Natural killer cell (primary cell): Measurements from ENCODE around the gene MSGN1. TPM values are rescaled to one million over a fixed set of nuclear protein-coding genes. Genes with fewer than 3 reads are reported as not detected.

ENCODE experiments used
- ATAC-seq, 3 donors: fragments of 150-1000 bp in 2 of 3; fragments of 200-7000 bp in 1 of 3; cut with Tn5 transposase; 1 replicate in 1 of 3; 2 replicates in 2 of 3; pipeline ENCODE4 v1.10.0; 2021; ENCODE audit warnings: mild to moderate bottlenecking in 2 of 3, moderate library complexity in 2 of 3
- DNase-seq, 2 donors: peaks; one replicate each; pipeline versions ENCODE4 v3.0.0 to v3.0.0-alpha.2; 2013 to 2021; ENCODE audit warnings: mixed read lengths in 1 of 2
- H3K27ac ChIP-seq: one replicate; pipeline ENCODE4 v1.5.1; 2013; ENCODE audit warnings: mild to moderate bottlenecking, low read length
- H3K27me3 ChIP-seq: one replicate; pipeline ENCODE4 v1.6.1; 2013; ENCODE audit warnings: low read length; ENCODE audit not compliant: control insufficient read depth, insufficient read depth
- H3K36me3 ChIP-seq: one replicate; pipeline ENCODE4 v1.6.1; 2013; ENCODE audit warnings: low read length; ENCODE audit not compliant: control insufficient read depth, insufficient read depth
- H3K4me1 ChIP-seq: one replicate; pipeline ENCODE4 v1.6.1; 2013; ENCODE audit warnings: low read length; ENCODE audit not compliant: control insufficient read depth, insufficient read depth
- H3K4me3 ChIP-seq: one replicate; pipeline ENCODE4 v1.5.1; 2013; ENCODE audit warnings: low read length
- H3K9me3 ChIP-seq: one replicate; pipeline ENCODE4 v1.6.1; 2013; ENCODE audit warnings: low read length; ENCODE audit not compliant: control insufficient read depth, insufficient read depth
- H3K27ac Mint-ChIP-seq, 2 donors: one replicate each; pipeline ENCODE4 v1.8.0; 2022; ENCODE audit warnings: mild to moderate bottlenecking in 2 of 2, mixed read lengths in 2 of 2, moderate library complexity in 1 of 2
- H3K27me3 Mint-ChIP-seq, 2 donors: one replicate each; pipeline ENCODE4 v1.8.0; 2022; ENCODE audit warnings: low read depth in 2 of 2, mixed read lengths in 2 of 2
- H3K36me3 Mint-ChIP-seq: one replicate; pipeline ENCODE4 v1.8.0; 2022; ENCODE audit warnings: mixed read lengths
- H3K4me1 Mint-ChIP-seq, 2 donors: one replicate each; pipeline ENCODE4 v1.8.0; 2022; ENCODE audit warnings: mixed read lengths in 2 of 2
- H3K4me3 Mint-ChIP-seq: one replicate; pipeline ENCODE4 v1.8.0; 2022; ENCODE audit warnings: mild to moderate bottlenecking, moderate library complexity, mixed read lengths
- H3K9me3 Mint-ChIP-seq, 2 donors: one replicate each; pipeline ENCODE4 v1.8.0; 2022; ENCODE audit warnings: mixed read lengths in 2 of 2
- WGBS: methylation state at CpG from one replicate; pipeline ENCODE4 v1.1.7; 2013; ENCODE audit warnings: missing lambda C conversion rate; ENCODE audit not compliant: insufficient coverage; 5-methylcytosine and 5-hydroxymethylcytosine counted together
- intact Hi-C: fragments of 100-400 bp; cut with micrococcal nuclease; formaldehyde crosslinking; loops from one replicate; pipeline ENCODE4 v1.14.2; 2022
- total RNA-seq, 4 donors: library from RNA; stranded (reverse); fragments of 120-200 nt in 1 of 4; gene quantifications; one replicate each; pipeline versions ENCODE4 v1.2.3 to v1.2.4, GENCODE V29; 2013 to 2022
- TF ChIP-seq, protein P1 (sequence below): fragments of 200-600 bp; IDR thresholded peaks from one replicate; pipeline ENCODE4 v1.8.0; 2022; ENCODE audit warnings: antibody characterized with exemption

The MSGN1 gene
- total RNA-seq, 3 donors from 2014 or later (not counting 1 experiment from before 2014, with no cell fraction given) = not detected

DNA sequence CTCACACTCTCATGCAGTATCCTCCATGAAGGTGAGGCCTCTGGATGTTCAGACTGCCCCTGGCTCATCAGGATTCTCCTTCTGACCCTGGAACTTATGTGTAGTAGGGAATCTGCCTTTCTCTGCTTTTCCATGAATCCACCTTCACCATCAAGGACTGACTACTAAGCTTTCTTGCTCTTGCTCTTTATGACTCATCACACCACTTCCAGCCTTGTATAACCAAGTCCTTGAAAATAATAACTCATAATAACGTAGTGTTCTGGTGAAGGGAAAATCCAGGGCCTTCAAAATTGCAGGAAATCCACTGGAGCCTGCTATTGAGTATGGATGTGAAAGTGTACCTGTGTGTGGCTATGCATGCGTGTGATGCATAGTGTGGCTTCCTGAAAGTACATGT, 50.9 kb downstream of the MSGN1 start:
- 83% methylated on average over 2 of the region's 2 CpGs for WGBS

More for the DNA sequence above, 50.9 kb downstream of the MSGN1 start:
- H3K27me3 Mint-ChIP-seq = peaks cover 3 to 10% of the 10 kb centered on the region in 2 donors
- Histone ChIP-seq H3K4me3 (no peak overlapping the region), H3K4me1 (no peaks in the 10 kb centered on the region), H3K27me3 (no peaks in the 10 kb centered on the region), H3K9me3 (no peaks in the 10 kb centered on the region), H3K36me3 (no peaks in the 10 kb centered on the region), H3K27ac (no peak overlapping the region)
- intact Hi-C loops = no loop called here
- no peak overlapping the region for H3K27ac Mint-ChIP-seq
- H3K4me1 Mint-ChIP-seq = no peaks in the 10 kb centered on the region
- ATAC-seq (no peak), DNase-seq (no peak)
- no peaks in the 10 kb centered on the region for H3K36me3 Mint-ChIP-seq
- TF ChIP-seq, protein P1, sequence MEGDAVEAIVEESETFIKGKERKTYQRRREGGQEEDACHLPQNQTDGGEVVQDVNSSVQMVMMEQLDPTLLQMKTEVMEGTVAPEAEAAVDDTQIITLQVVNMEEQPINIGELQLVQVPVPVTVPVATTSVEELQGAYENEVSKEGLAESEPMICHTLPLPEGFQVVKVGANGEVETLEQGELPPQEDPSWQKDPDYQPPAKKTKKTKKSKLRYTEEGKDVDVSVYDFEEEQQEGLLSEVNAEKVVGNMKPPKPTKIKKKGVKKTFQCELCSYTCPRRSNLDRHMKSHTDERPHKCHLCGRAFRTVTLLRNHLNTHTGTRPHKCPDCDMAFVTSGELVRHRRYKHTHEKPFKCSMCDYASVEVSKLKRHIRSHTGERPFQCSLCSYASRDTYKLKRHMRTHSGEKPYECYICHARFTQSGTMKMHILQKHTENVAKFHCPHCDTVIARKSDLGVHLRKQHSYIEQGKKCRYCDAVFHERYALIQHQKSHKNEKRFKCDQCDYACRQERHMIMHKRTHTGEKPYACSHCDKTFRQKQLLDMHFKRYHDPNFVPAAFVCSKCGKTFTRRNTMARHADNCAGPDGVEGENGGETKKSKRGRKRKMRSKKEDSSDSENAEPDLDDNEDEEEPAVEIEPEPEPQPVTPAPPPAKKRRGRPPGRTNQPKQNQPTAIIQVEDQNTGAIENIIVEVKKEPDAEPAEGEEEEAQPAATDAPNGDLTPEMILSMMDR = no peak
- H3K4me3 Mint-ChIP-seq = no peak overlapping the region
- H3K9me3 Mint-ChIP-seq = peaks cover 0 to 2% of the 10 kb centered on the region in 2 donors

Other genes starting within 250 kb of the MSGN1 start
- gene SMC6, start 62.6 kb upstream of the MSGN1 start, total RNA-seq = 10 to 100 TPM; 14.0 to 22.3 (median 20.6) TPM
- gene GEN1, start 62.3 kb upstream of the MSGN1 start, total RNA-seq = 10 to 100 TPM; 11.1 to 19.0 (median 17.3) TPM
- not detected for gene KCNS3, start 62.2 kb downstream of the MSGN1 start, total RNA-seq